Measurements from ENCODE around the gene TMCO4. TPM values are rescaled to one million over a fixed set of nuclear protein-coding genes. Genes with fewer than 3 reads are reported as not detected.

Gene TMCO4
- total RNA-seq, 1 donor from 2014 or later, result 16.8 TPM

GRCh38 chr1:19661721-19662228 lies 137.9 kb downstream of the TMCO4 start:
- intact Hi-C loops (cut with micrococcal nuclease), result loop anchor here (1.0 kb wide), 3 partner anchors 43 to 221 kb away; partner anchors contain the start of gene OTUD3

- intact Hi-C loops (cut with micrococcal nuclease), result loop anchor here (10.0 kb wide), 1 partner anchor 343 kb away; the partner anchor contains the start of genes AKR7A2 and SLC66A1
These were observed 141.5 kb downstream of the TMCO4 start for GRCh38 chr1:19658186-19658585.

- intact Hi-C loops (cut with micrococcal nuclease), result loop anchor here (10.0 kb wide), 1 partner anchor 343 kb away; the partner anchor contains the start of genes AKR7A2 and SLC66A1
These were observed 142.2 kb downstream of the TMCO4 start for GRCh38 chr1:19657511-19657910.

GRCh38 chr1:19656780-19657466 lies 142.8 kb downstream of the TMCO4 start:
- intact Hi-C loops (cut with micrococcal nuclease), result loop anchor here (10.0 kb wide), 1 partner anchor 342 kb away; the partner anchor contains the start of genes AKR7A2 and SLC66A1

- intact Hi-C loops (cut with micrococcal nuclease), result loop anchor here (10.0 kb wide), 1 partner anchor 341 kb away; the partner anchor contains the start of genes AKR7A2 and SLC66A1
These were observed 143.5 kb downstream of the TMCO4 start for GRCh38 chr1:19656134-19656779.

GRCh38 chr1:19655718-19656080 lies 144.0 kb downstream of the TMCO4 start:
- intact Hi-C loops (cut with micrococcal nuclease), result loop anchor here (10.0 kb wide), 1 partner anchor 341 kb away; the partner anchor contains the start of genes AKR7A2 and SLC66A1

- intact Hi-C loops (cut with micrococcal nuclease), result loop anchor here (10.0 kb wide), 1 partner anchor 340 kb away; the partner anchor contains the start of genes AKR7A2 and SLC66A1
These were observed 144.6 kb downstream of the TMCO4 start for GRCh38 chr1:19654886-19655717.

GRCh38 chr1:19654386-19654785 lies 145.3 kb downstream of the TMCO4 start:
- intact Hi-C loops (cut with micrococcal nuclease), result loop anchor here (10.0 kb wide), 1 partner anchor 340 kb away; the partner anchor contains the start of genes AKR7A2 and SLC66A1

- intact Hi-C loops (cut with micrococcal nuclease), result loop anchor here (10.0 kb wide), 1 partner anchor 336 kb away; the partner anchor contains the start of genes AKR7A2 and SLC66A1
These were observed 148.5 kb downstream of the TMCO4 start for GRCh38 chr1:19651141-19651737.

GRCh38 chr1:19650416-19651140 lies 149.1 kb downstream of the TMCO4 start:
- intact Hi-C loops (cut with micrococcal nuclease), result loop anchor here (10.0 kb wide), 1 partner anchor 336 kb away; the partner anchor contains the start of genes AKR7A2 and SLC66A1

GRCh38 chr1:19648689-19649088 lies 151.0 kb downstream of the TMCO4 start:
- intact Hi-C loops (cut with micrococcal nuclease), result loop anchor here (5.0 kb wide), 1 partner anchor 746 kb away; the partner anchor contains the start of gene ALDH4A1

- intact Hi-C loops (cut with micrococcal nuclease), result loop anchor here (5.0 kb wide), 1 partner anchor 746 kb away; the partner anchor contains the start of gene ALDH4A1
These were observed 151.5 kb downstream of the TMCO4 start for GRCh38 chr1:19648239-19648638.

- intact Hi-C loops (cut with micrococcal nuclease), result loop anchor here (5.0 kb wide), 1 partner anchor 745 kb away; the partner anchor contains the start of gene ALDH4A1
These were observed 152.1 kb downstream of the TMCO4 start for GRCh38 chr1:19647643-19648042.

GRCh38 chr1:19646377-19647319 lies 153.1 kb downstream of the TMCO4 start:
- intact Hi-C loops (cut with micrococcal nuclease), result loop anchor here (5.0 kb wide), 1 partner anchor 744 kb away; the partner anchor contains the start of gene ALDH4A1

- intact Hi-C loops (cut with micrococcal nuclease), result loop anchor here (5.0 kb wide), 1 partner anchor 743 kb away; the partner anchor contains the start of gene ALDH4A1
These were observed 154.1 kb downstream of the TMCO4 start for GRCh38 chr1:19645411-19646251.

- intact Hi-C loops (cut with micrococcal nuclease), result loop anchor here (1.0 to 5.0 kb wide), 3 partner anchors 8 to 743 kb away; partner anchors contain the start of gene ALDH4A1
These were observed 154.9 kb downstream of the TMCO4 start for GRCh38 chr1:19644681-19645410.

- intact Hi-C loops (cut with micrococcal nuclease), result loop anchor here (1.0 kb wide), 2 partner anchors 9 to 48 kb away; a partner anchor contains a TSS
These were observed 155.4 kb downstream of the TMCO4 start for GRCh38 chr1:19644395-19644680.

Measured in T-helper 1 cell treated with Interleukin-12 subunit alpha and Interleukin-12 subunit beta and Interleukin-4 antibody, amounts not matched to agents 30 ng/mL and 1 ng/mL, for 36 hours (primary cell).